H1 (cell line): Measurements from ENCODE around the gene PROM2. TPM values are rescaled to one million over a fixed set of nuclear protein-coding genes. Genes with fewer than 3 reads are reported as not detected.

Experiments used
- CTCF ChIA-PET: fragments of 300-600 bp; sonication (Branson Sonifier 250); formaldehyde crosslinking; loops from one replicate; lab custom pipeline; 2021; ENCODE audit not compliant: partially characterized antibody; lab: Charles Lee
- POLR2A ChIA-PET: fragments of 300-600 bp; sonication (Branson Sonifier 250); formaldehyde crosslinking; loops from one replicate; lab custom pipeline; 2021; ENCODE audit warnings: inconsistent platforms; ENCODE audit not compliant: partially characterized antibody; lab: Charles Lee
- DNase-seq, 2 experiments: peaks; one replicate each; pipeline versions ENCODE4 v3.0.0 to v3.0.0-alpha.2; 2010 to 2022; ENCODE audit warnings: low spot score in 2 of 2, low read depth in 1 of 2, mixed read lengths in 1 of 2
- FAIRE-seq: peaks from 2 replicates; lab custom pipeline; 2011; peaks lifted over from hg19 to GRCh38; lab: Jason Lieb, UNC
- H2AFZ ChIP-seq: 2 replicates; pipeline ENCODE4 v1.8.1; 2012; ENCODE audit warnings: low read length, inconsistent platforms
- H2AK5ac ChIP-seq: 2 replicates; pipeline ENCODE4 v1.6.1; 2013; ENCODE audit warnings: low read depth, low read length
- H2BK120ac ChIP-seq: replicated peaks from 2 replicates; pipeline ENCODE3; 2013; ENCODE audit warnings: low read depth, low read length, inconsistent platforms
- H2BK12ac ChIP-seq: 2 replicates; pipeline ENCODE4 v1.6.1; 2013; ENCODE audit warnings: low read depth, low read length
- H2BK15ac ChIP-seq: 2 replicates; pipeline ENCODE4 v1.6.1; 2013; ENCODE audit warnings: low read length
- H2BK20ac ChIP-seq: 2 replicates; pipeline ENCODE4 v1.6.1; 2013; ENCODE audit warnings: low read length
- H2BK5ac ChIP-seq: 2 replicates; pipeline ENCODE4 v1.6.1; 2013; ENCODE audit warnings: low read depth, low read length
- H3K14ac ChIP-seq: 2 replicates; pipeline ENCODE4 v1.6.1; 2013; ENCODE audit warnings: inconsistent platforms; ENCODE audit not compliant: insufficient read length
- H3K18ac ChIP-seq: 2 replicates; pipeline ENCODE4 v1.6.1; 2013; ENCODE audit warnings: low read length; ENCODE audit errors: extremely low read depth
- H3K23ac ChIP-seq: 2 replicates; pipeline ENCODE4 v1.6.1; 2013; ENCODE audit warnings: inconsistent platforms; ENCODE audit not compliant: insufficient read length
- H3K23me2 ChIP-seq: 2 replicates; pipeline ENCODE4 v1.6.1; 2013; ENCODE audit warnings: low read depth, low read length
- H3K27ac ChIP-seq: 2 replicates; pipeline ENCODE4 v1.6.1; 2011; ENCODE audit warnings: low read depth, low read length, inconsistent platforms
- H3K27me3 ChIP-seq, 4 experiments: replicated peaks in 1 of 4; 1 replicate in 1 of 4; 2 replicates in 3 of 4; pipeline versions ENCODE4 v1.6.1 to v1.8.1; 2011 to 2013; ENCODE audit warnings: low read length in 3 of 4, mild to moderate bottlenecking in 3 of 4, inconsistent platforms in 2 of 4, mixed read lengths in 2 of 4, moderate library complexity in 1 of 4; ENCODE audit not compliant: control insufficient read depth in 3 of 4, insufficient read depth in 3 of 4; ENCODE audit errors: extremely low read depth in 1 of 4
- H3K36me3 ChIP-seq, 4 experiments: 2 replicates each; pipeline versions ENCODE4 v1.6.1 to v1.8.1; 2011 to 2013; ENCODE audit warnings: mild to moderate bottlenecking in 4 of 4, low read length in 3 of 4, moderate library complexity in 2 of 4, control low read depth in 1 of 4, inconsistent platforms in 1 of 4; ENCODE audit not compliant: insufficient read depth in 4 of 4, control insufficient read depth in 2 of 4
- H3K4ac ChIP-seq: replicated peaks from 2 replicates; pipeline ENCODE3; 2013; ENCODE audit warnings: low read length, low read depth, mixed read lengths, inconsistent platforms; ENCODE audit not compliant: insufficient read length
- H3K4me1 ChIP-seq, 4 experiments: replicated peaks in 1 of 4; 1 replicate in 1 of 4; 2 replicates in 3 of 4; pipeline versions ENCODE4 v1.6.1 to v1.8.1; 2011 to 2013; ENCODE audit warnings: low read length in 3 of 4, inconsistent platforms in 2 of 4, mixed read lengths in 1 of 4; ENCODE audit not compliant: insufficient read depth in 4 of 4, control insufficient read depth in 3 of 4
- H3K4me2 ChIP-seq, 2 experiments: 2 replicates each; pipeline versions ENCODE4 v1.6.1 to v1.8.1; 2011 to 2013; ENCODE audit warnings: low read depth in 2 of 2, low read length in 2 of 2, control low read depth in 1 of 2, inconsistent platforms in 1 of 2, mild to moderate bottlenecking in 1 of 2; ENCODE audit not compliant: insufficient read depth in 1 of 2
- H3K4me3 ChIP-seq, 4 experiments: fragments of 200-600, 300-600 bp in 1 of 4; sonication (generic), shearing (Covaris generic), sonication (Bioruptor Twin) in 1 of 4; 2 replicates each; pipeline versions ENCODE4 v1.5.1 to v1.8.1; 2011 to 2016; ENCODE audit warnings: low read length in 4 of 4, low read depth in 3 of 4, control low read depth in 2 of 4, inconsistent platforms in 2 of 4, mild to moderate bottlenecking in 2 of 4, mixed read lengths in 1 of 4, moderate library complexity in 1 of 4; ENCODE audit not compliant: insufficient read depth in 2 of 4; ENCODE audit errors: extremely low read depth in 1 of 4
- H3K56ac ChIP-seq: replicated peaks from 2 replicates; pipeline ENCODE3; 2013; ENCODE audit warnings: low read depth, mild to moderate bottlenecking, mixed read lengths, low read length, inconsistent platforms; ENCODE audit not compliant: insufficient read length
- H3K79me1 ChIP-seq: 2 replicates; pipeline ENCODE4 v1.6.1; 2013; ENCODE audit warnings: low read depth, low read length, control low read depth
- H3K79me2 ChIP-seq, 2 experiments: 2 replicates each; pipeline versions ENCODE4 v1.6.1 to v1.8.1; 2012 to 2013; ENCODE audit warnings: low read length in 2 of 2, mild to moderate bottlenecking in 2 of 2, inconsistent platforms in 1 of 2; ENCODE audit not compliant: insufficient read depth in 2 of 2, control insufficient read depth in 1 of 2
- H3K9ac ChIP-seq, 4 experiments: replicated peaks in 1 of 4; 1 replicate in 1 of 4; 2 replicates in 3 of 4; pipeline versions ENCODE4 v1.6.1 to v1.8.1; 2011 to 2013; ENCODE audit warnings: low read depth in 3 of 4, low read length in 3 of 4, control low read depth in 2 of 4, mild to moderate bottlenecking in 2 of 4, moderate library complexity in 2 of 4, inconsistent platforms in 1 of 4; ENCODE audit errors: extremely low read depth in 1 of 4
- H3K9me3 ChIP-seq, 2 experiments: 2 replicates each; pipeline versions ENCODE4 v1.6.1 to v1.8.1; 2012 to 2013; ENCODE audit warnings: mild to moderate bottlenecking in 2 of 2, moderate library complexity in 2 of 2, control low read depth in 1 of 2, inconsistent platforms in 1 of 2, low read depth in 1 of 2, low read length in 1 of 2, mixed read lengths in 1 of 2; ENCODE audit not compliant: insufficient read depth in 2 of 2
- H4K20me1 ChIP-seq, 2 experiments: replicated peaks in 1 of 2; 2 replicates each; pipeline versions ENCODE3 to v1.8.1; 2011 to 2013; ENCODE audit warnings: inconsistent platforms in 2 of 2, low read length in 2 of 2, mild to moderate bottlenecking in 1 of 2; ENCODE audit not compliant: insufficient read depth in 2 of 2, control insufficient read depth in 1 of 2
- H4K5ac ChIP-seq: 2 replicates; pipeline ENCODE4 v1.6.1; 2013; ENCODE audit warnings: low read length, low read depth, mixed read lengths, inconsistent platforms; ENCODE audit not compliant: insufficient read length
- H4K8ac ChIP-seq: 2 replicates; pipeline ENCODE4 v1.8.0; 2013; ENCODE audit warnings: mild to moderate bottlenecking, moderate library complexity, low read length, inconsistent platforms; ENCODE audit not compliant: insufficient read depth; ENCODE audit errors: extremely low read depth
- H4K91ac ChIP-seq: replicated peaks from 2 replicates; pipeline ENCODE3; 2013; ENCODE audit warnings: low read length, mixed read lengths, inconsistent platforms; ENCODE audit not compliant: insufficient read length
- HDAC6 ChIP-seq: IDR thresholded peaks from one replicate; pipeline ENCODE4 v1.7.1; 2012; ENCODE audit warnings: low read depth, mild to moderate bottlenecking, inconsistent platforms, low read length, moderate library complexity
- WGBS, 2 experiments: shearing (Covaris generic) in 1 of 2; methylation state at CpG; one replicate each; pipeline versions ENCODE4 v1.1.6 to v1.1.7; 2013 to 2015; ENCODE audit warnings: low lambda C conversion rate in 2 of 2, mixed read lengths in 2 of 2, inconsistent platforms in 1 of 2, low coverage in 1 of 2, missing lambda C conversion rate in 1 of 2; ENCODE audit not compliant: insufficient replicate concordance in 2 of 2, insufficient coverage in 1 of 2, insufficient read length in 1 of 2; ENCODE audit errors: extremely low coverage in 1 of 2, missing lambda C conversion rate in 1 of 2; 5-methylcytosine and 5-hydroxymethylcytosine counted together
- polyA plus RNA-seq, 7 experiments: library from polyadenylated mRNA; depleted of rRNA in 3 of 7; stranded (reverse) in 5 of 7; unstranded in 2 of 7; fragments of >200 nt in 5 of 7; fragments of 200-250 nt in 2 of 7; gene quantifications; 1 replicate in 5 of 7; 2 replicates in 1 of 7; 4 replicates in 1 of 7; pipeline versions ENCODE4 v1.2.1 to v1.2.3, GENCODE V29; 2011 to 2013; ENCODE audit warnings: missing spikeins in 2 of 7, mixed read lengths in 2 of 7
- total RNA-seq: library from RNA; stranded (reverse); fragmentation: NEBNext Ultra II Directional; extraction: Animal tissue kit (Norgen Biotek cat#: 25700); gene quantifications from 2 replicates; pipeline ENCODE4 v1.2.1, GENCODE V29; 2021

PROM2 gene
- total and polyA plus RNA-seq, 2 of the 8 experiments (the other 6 are each of a cell fraction or from before 2014, with no cell fraction given), result 1.6 to 3.8 TPM

DNA sequence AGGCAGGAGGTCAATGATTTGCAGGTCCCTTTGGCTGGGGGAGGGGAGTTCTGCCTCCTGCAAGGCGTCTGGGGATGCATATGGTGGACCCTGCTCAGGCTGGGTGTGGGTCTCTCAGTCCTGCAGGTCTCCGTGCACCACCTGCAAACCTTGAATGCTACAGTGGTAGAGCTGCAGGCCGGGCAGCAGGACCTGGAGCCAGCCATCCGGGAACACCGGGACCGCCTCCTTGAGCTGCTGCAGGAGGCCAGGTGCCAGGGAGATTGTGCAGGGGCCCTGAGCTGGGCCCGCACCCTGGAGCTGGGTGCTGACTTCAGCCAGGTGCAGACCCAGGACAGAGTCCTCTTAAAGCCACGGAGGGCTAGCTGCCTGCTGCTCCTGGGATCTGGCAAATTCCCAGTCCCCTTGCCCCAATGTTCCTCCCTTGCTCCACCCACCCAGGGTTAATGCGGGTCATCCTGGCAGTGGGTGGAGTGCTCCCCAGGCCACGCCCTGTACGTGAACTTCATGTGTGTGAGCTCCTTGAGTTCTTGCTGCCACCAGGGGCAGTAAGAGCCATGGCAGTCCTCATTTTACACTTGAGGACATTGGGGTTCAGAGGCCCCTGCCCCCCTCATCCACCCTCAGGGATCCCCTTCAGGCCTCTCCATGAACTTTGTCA is 3.1 kb downstream of the PROM2 start:
- Histone ChIP-seq H3K36me3 (no peaks in the 10 kb centered on the region), H3K4me2 (no peak overlapping the region), H3K27ac (no peak overlapping the region), H3K9ac (no peak overlapping the region), H3K9me3 (peaks cover 56 to 97% of the 10 kb centered on the region in 2 experiments), H2BK12ac (no peak overlapping the region), H2BK5ac (no peak overlapping the region), H3K27me3 (no peaks in the 10 kb centered on the region), H3K4me3 (no peak overlapping the region), H2BK120ac (no peak overlapping the region), H3K4ac (no peak overlapping the region), H4K5ac (no peak overlapping the region), H4K8ac (peak overlapping the region; percentile 63; the same call in 1 of the 2 replicates), H3K79me2 (no peaks in the 10 kb centered on the region), H4K20me1 (no peaks in the 10 kb centered on the region), H2BK15ac (no peak overlapping the region), H3K23me2 (no peaks in the 10 kb centered on the region), H3K56ac (no peak overlapping the region), H2AFZ (no peak overlapping the region), H4K91ac (no peak overlapping the region), H3K18ac (no peak overlapping the region), H2BK20ac (no peak overlapping the region), H3K4me1 (peaks cover 0 to 33% (median 2%) of the 10 kb centered on the region in 4 experiments; a peak in 3 of 7 replicates), H2AK5ac (no peak overlapping the region), H3K14ac (no peak overlapping the region), H3K79me1 (no peaks in the 10 kb centered on the region), H3K23ac (no peak overlapping the region)
- WGBS, 2 experiments, result 88% methylated on average over 10 of the region's 11 CpGs; no CpG with 5 or more reads in 1 of the 2 experiments
- ChIA-PET POLR2A (no interaction called here), CTCF (no interaction called here)
- no peak for FAIRE-seq
- DNase-seq, result no peak
- no peak for TF ChIP-seq HDAC6
